ENCODE results near the gene SLC50A1. TPM values are rescaled to one million over a fixed set of nuclear protein-coding genes. Genes with fewer than 3 reads are reported as not detected.
"Not testable (repeated sequence)": the region's sequence is repeated elsewhere in the genome, so short reads cannot be mapped to it uniquely, and the experiment has no call there.

SLC50A1 gene
- total RNA-seq, 4 donors from 2014 or later: 33.3 to 59.4 (median 43.7) TPM

- no peak for TF ChIP-seq POLR2A (IDR thresholded peaks at IDR 0.05)
- TF ChIP-seq, protein P1, sequence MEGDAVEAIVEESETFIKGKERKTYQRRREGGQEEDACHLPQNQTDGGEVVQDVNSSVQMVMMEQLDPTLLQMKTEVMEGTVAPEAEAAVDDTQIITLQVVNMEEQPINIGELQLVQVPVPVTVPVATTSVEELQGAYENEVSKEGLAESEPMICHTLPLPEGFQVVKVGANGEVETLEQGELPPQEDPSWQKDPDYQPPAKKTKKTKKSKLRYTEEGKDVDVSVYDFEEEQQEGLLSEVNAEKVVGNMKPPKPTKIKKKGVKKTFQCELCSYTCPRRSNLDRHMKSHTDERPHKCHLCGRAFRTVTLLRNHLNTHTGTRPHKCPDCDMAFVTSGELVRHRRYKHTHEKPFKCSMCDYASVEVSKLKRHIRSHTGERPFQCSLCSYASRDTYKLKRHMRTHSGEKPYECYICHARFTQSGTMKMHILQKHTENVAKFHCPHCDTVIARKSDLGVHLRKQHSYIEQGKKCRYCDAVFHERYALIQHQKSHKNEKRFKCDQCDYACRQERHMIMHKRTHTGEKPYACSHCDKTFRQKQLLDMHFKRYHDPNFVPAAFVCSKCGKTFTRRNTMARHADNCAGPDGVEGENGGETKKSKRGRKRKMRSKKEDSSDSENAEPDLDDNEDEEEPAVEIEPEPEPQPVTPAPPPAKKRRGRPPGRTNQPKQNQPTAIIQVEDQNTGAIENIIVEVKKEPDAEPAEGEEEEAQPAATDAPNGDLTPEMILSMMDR (IDR thresholded peaks at IDR 0.05): no peak
Measured at GRCh38 chr1:155110826-155111225, 24.8 kb upstream of the SLC50A1 start.

DNA sequence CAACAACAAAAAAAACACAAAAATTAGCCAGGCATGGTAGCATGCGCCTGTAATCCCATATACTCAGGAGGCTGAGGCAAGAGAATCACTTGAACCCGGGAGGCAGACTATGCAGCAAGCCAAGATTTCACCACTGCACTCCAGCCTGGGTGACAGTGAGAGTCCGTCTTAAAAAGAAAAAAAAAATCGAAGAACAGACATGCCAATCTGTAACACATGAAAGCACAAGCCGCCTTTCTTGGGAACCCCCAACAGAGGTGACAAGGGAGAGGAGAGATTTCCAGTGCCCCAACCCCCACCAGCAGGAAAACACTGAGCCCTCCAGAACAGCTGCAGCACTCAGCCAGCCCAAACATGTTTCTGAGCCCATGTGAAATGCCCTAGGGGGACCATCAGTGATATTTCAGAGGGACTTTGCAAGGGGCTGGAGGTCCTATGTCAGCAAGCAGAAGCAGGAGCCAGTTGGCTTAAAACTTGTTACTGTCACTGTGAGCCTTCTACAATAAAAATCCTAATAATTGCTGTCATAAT is 22.1 kb upstream of the SLC50A1 start:
- 60 to 65% methylated on average over 5 of the region's 5 CpGs for WGBS, 2 donors
- intact Hi-C loops (cut with DNase I; ENCODE audit: low total_unique reads): no loop called here
- TF ChIP-seq POLR2A (IDR thresholded peaks at IDR 0.05): no peak
- TF ChIP-seq, protein P1 (IDR thresholded peaks at IDR 0.05): no peak
- no peak overlapping the region for H3K4me3 ChIP-seq (ENCODE audit: low read depth, poor library complexity, severe bottlenecking)
- no peak for DNase-seq (ENCODE audit: low spot score in 2 of 2)

More at GRCh38 chr1:155110826-155111225, 24.8 kb upstream of the SLC50A1 start:
- intact Hi-C loops (cut with DNase I; ENCODE audit: low total_unique reads): no loop called here
- DNase-seq (ENCODE audit: low spot score in 2 of 2): no peak
- H3K4me3 ChIP-seq (ENCODE audit: low read depth, poor library complexity, severe bottlenecking): no peak overlapping the region
- WGBS, 2 donors: 71 to 75% methylated on average over 8 of the region's 8 CpGs

- H3K4me3 ChIP-seq (ENCODE audit: low read depth, poor library complexity, severe bottlenecking): no peak overlapping the region
- intact Hi-C loops (cut with DNase I; ENCODE audit: low total_unique reads): no loop called here
- WGBS, 2 donors: 55 to 56% methylated on average over 5 of the region's 5 CpGs
- TF ChIP-seq, protein P1 (IDR thresholded peaks at IDR 0.05): no peak
- TF ChIP-seq POLR2A (IDR thresholded peaks at IDR 0.05): no peak
- DNase-seq (ENCODE audit: low spot score in 2 of 2): no peak
Measured at GRCh38 chr1:155116113-155116764, 19.4 kb upstream of the SLC50A1 start.

DNA sequence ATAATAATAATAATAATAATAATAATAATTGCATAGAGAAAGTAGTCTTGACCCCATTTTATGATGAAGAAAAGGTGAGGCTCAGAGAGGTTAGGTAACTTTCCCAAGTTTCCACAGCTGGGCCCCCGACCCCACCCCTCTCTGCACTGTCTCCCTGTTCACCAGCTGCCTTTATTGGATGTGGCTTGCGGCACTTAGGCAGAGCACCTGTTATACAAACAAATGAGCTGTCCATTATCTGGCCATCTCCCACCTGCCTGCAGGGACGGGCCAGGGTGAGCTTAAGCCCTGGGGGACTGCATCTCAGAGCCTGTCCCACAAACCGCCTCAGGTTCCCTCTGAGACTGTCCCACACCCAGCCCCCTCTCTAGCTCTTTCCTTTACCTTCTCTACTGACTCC is 18.0 kb upstream of the SLC50A1 start:
- TF ChIP-seq, protein P1 (IDR thresholded peaks at IDR 0.05): no peak
- no peak for TF ChIP-seq POLR2A (IDR thresholded peaks at IDR 0.05)
- intact Hi-C loops (cut with DNase I; ENCODE audit: low total_unique reads): no loop called here
- no peak overlapping the region for H3K4me3 ChIP-seq (ENCODE audit: low read depth, poor library complexity, severe bottlenecking)
- no peak for DNase-seq (ENCODE audit: low spot score in 2 of 2)
- 54 to 57% methylated on average over 4 of the region's 4 CpGs for WGBS, 2 donors

GRCh38 chr1:155118090-155118489 is 17.6 kb upstream of the SLC50A1 start:
- H3K4me3 ChIP-seq (ENCODE audit: low read depth, poor library complexity, severe bottlenecking); DNase-seq (ENCODE audit: low spot score in 2 of 2); intact Hi-C loops (cut with DNase I; ENCODE audit: low total_unique reads): not testable (repeated sequence)
- WGBS, 2 donors: 85 to 89% methylated on average over 7 of the region's 7 CpGs

DNA sequence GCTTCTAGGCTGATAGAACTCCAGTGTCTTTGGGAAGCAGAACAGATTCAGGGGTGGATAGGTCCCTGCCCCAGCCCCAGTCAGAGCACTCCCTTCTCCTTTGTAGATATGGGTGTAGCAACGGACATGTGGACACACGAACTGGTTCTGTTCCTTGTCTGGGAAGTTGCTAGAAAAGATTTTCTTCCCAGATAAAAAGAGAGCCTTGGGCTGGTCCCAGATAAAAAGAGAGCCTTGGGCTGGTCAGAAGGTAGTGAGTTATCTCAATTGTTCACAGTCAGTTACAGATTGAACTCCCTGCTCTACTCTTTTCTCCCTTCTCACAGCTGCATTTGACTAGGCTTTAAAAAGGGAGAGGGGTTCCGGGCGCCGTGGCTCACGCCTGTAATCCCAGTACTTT is 15.4 kb upstream of the SLC50A1 start:
- 47 to 60% methylated on average over 6 of the region's 6 CpGs for WGBS, 2 donors
- TF ChIP-seq, protein P1 (IDR thresholded peaks at IDR 0.05): no peak
- no peak for TF ChIP-seq POLR2A (IDR thresholded peaks at IDR 0.05)
- H3K4me3 ChIP-seq (ENCODE audit: low read depth, poor library complexity, severe bottlenecking): no peak overlapping the region
- DNase-seq (ENCODE audit: low spot score in 2 of 2): no peak
- intact Hi-C loops (cut with DNase I; ENCODE audit: low total_unique reads): no loop called here
